ENCODE measurements around the gene RAB21. TPM values are rescaled to one million over a fixed set of nuclear protein-coding genes. Genes with fewer than 3 reads are reported as not detected.

RAB21 gene
- total and polyA plus RNA-seq, 2 donors (not counting 1 experiment from before 2014, with no cell fraction given) = 7.3 to 83.7 TPM

- ChIA-PET POLR2A (no interaction called here), CTCF (no interaction called here)
- TF ChIP-seq EZH2 (IDR thresholded peaks at IDR 0.05; ENCODE audit: borderline replicate concordance, insufficient read depth, low read depth, low read length, poor library complexity, severe bottlenecking) = no peak
- TF ChIP-seq CTCF (IDR thresholded peaks at IDR 0.05) = no peak
- peaks cover 7% of the 10 kb centered on the region for H3K9me3 Mint-ChIP-seq (ENCODE audit: insufficient read depth)
- H3K36me3 ChIP-seq (replicated peaks in 1 of 2; ENCODE audit: control extremely low read depth in 1 of 2, control insufficient read depth in 1 of 2, extremely low read depth in 1 of 2, insufficient read depth in 2 of 2, low read length in 1 of 2) = peaks cover 2 to 13% of the 10 kb centered on the region in 2 experiments
- H3K79me2 ChIP-seq (ENCODE audit: control insufficient read depth, insufficient read depth, low read length) = no peaks in the 10 kb centered on the region
- H3K4me1 Mint-ChIP-seq = peaks cover 26% of the 10 kb centered on the region
- H3K9me3 ChIP-seq (ENCODE audit: control extremely low read depth in 1 of 3, control insufficient read depth in 2 of 3, insufficient read depth in 1 of 3, low read length in 2 of 3) = peaks cover 5 to 20% (median 15%) of the 10 kb centered on the region in 3 donors
- no peaks in the 10 kb centered on the region for H3K27me3 ChIP-seq (replicated peaks in 1 of 4; ENCODE audit: control extremely low read depth in 1 of 4, control insufficient read depth in 3 of 4, insufficient read depth in 4 of 4, low read length in 3 of 4)
- WGBS (ENCODE audit: insufficient coverage) = 86% methylated on average over 4 of the region's 7 CpGs
- H3K4me1 ChIP-seq (ENCODE audit: control insufficient read depth in 2 of 2, insufficient read depth in 2 of 2, low read length in 2 of 2) = peaks cover 8 to 9% of the 10 kb centered on the region in 2 donors
- H3K4me3 ChIP-seq (ENCODE audit: control extremely low read depth in 1 of 5, extremely low read depth in 1 of 5, insufficient read depth in 1 of 5, low read depth in 2 of 5, low read length in 4 of 5) = no peak overlapping the region
- no peak overlapping the region for H3K27ac Mint-ChIP-seq
- no peak for DNase-seq
- no peak overlapping the region for H2AFZ ChIP-seq (ENCODE audit: insufficient read depth, low read depth, low read length, poor library complexity, severe bottlenecking)
- intact Hi-C loops (cut with micrococcal nuclease) = no loop called here
- no peak overlapping the region for H3K9ac ChIP-seq (ENCODE audit: low read length)
- H3K27ac ChIP-seq (ENCODE audit: low read length in 2 of 2) = no peak overlapping the region
- H3K4me3 Mint-ChIP-seq = no peak overlapping the region
- H3K27me3 Mint-ChIP-seq = no peaks in the 10 kb centered on the region
- no peak overlapping the region for H3K4me2 ChIP-seq (replicated peaks; ENCODE audit: low read depth, low read length, poor library complexity, severe bottlenecking)
- no peak for ATAC-seq (ENCODE audit: low read depth)
- H4K20me1 ChIP-seq (ENCODE audit: control insufficient read depth, insufficient read depth, low read length, poor library complexity, severe bottlenecking) = no peaks in the 10 kb centered on the region
These were observed 44.2 kb upstream of the RAB21 start for GRCh38 chr12:71710276-71711125.

GRCh38 chr12:71718611-71719010 lies 36.1 kb upstream of the RAB21 start:
- no peak for TF ChIP-seq EZH2 (IDR thresholded peaks at IDR 0.05; ENCODE audit: borderline replicate concordance, insufficient read depth, low read depth, low read length, poor library complexity, severe bottlenecking)
- no peak for TF ChIP-seq CTCF (IDR thresholded peaks at IDR 0.05)
- H3K4me1 Mint-ChIP-seq = no peaks in the 10 kb centered on the region
- intact Hi-C loops (cut with micrococcal nuclease) = no loop called here
- Histone ChIP-seq H3K27me3 (replicated peaks in 1 of 4; ENCODE audit: control extremely low read depth in 1 of 4, control insufficient read depth in 3 of 4, insufficient read depth in 4 of 4, low read length in 3 of 4) (no peaks in the 10 kb centered on the region), H3K4me1 (ENCODE audit: control insufficient read depth in 2 of 2, insufficient read depth in 2 of 2, low read length in 2 of 2) (no peaks in the 10 kb centered on the region), H3K27ac (ENCODE audit: low read length in 2 of 2) (no peak overlapping the region), H3K79me2 (ENCODE audit: control insufficient read depth, insufficient read depth, low read length) (no peaks in the 10 kb centered on the region), H3K4me3 (ENCODE audit: control extremely low read depth in 1 of 5, extremely low read depth in 1 of 5, insufficient read depth in 1 of 5, low read depth in 2 of 5, low read length in 4 of 5) (no peak overlapping the region), H3K9ac (ENCODE audit: low read length) (no peak overlapping the region), H3K36me3 (replicated peaks in 1 of 2; ENCODE audit: control extremely low read depth in 1 of 2, control insufficient read depth in 1 of 2, extremely low read depth in 1 of 2, insufficient read depth in 2 of 2, low read length in 1 of 2) (no peaks in the 10 kb centered on the region), H3K4me2 (replicated peaks; ENCODE audit: low read depth, low read length, poor library complexity, severe bottlenecking) (no peak overlapping the region), H4K20me1 (ENCODE audit: control insufficient read depth, insufficient read depth, low read length, poor library complexity, severe bottlenecking) (no peaks in the 10 kb centered on the region), H2AFZ (ENCODE audit: insufficient read depth, low read depth, low read length, poor library complexity, severe bottlenecking) (no peak overlapping the region), H3K9me3 (ENCODE audit: control extremely low read depth in 1 of 3, control insufficient read depth in 2 of 3, insufficient read depth in 1 of 3, low read length in 2 of 3) (peaks cover 0 to 16% (median 12%) of the 10 kb centered on the region in 3 donors)
- ChIA-PET CTCF (no interaction called here), POLR2A (no interaction called here)
- ATAC-seq (ENCODE audit: low read depth) = no peak
- no peak overlapping the region for H3K4me3 Mint-ChIP-seq
- H3K9me3 Mint-ChIP-seq (ENCODE audit: insufficient read depth) = no peaks in the 10 kb centered on the region
- no peak for DNase-seq
- no peak overlapping the region for H3K27ac Mint-ChIP-seq
- no peaks in the 10 kb centered on the region for H3K27me3 Mint-ChIP-seq

Data from B cell (primary cell).